BJ (cell line): ENCODE data around the gene DKK2. TPM values are rescaled to one million over a fixed set of nuclear protein-coding genes. Genes with fewer than 3 reads are reported as not detected.

Experiments used
- CTCF ChIA-PET: fragments of 350-600 bp; formaldehyde crosslinking; extraction: SDS; loops from one replicate; lab custom pipeline; 2021; ENCODE audit warnings: antibody characterized with exemption, inconsistent platforms; lab: Yijun Ruan, JAX
- POLR2A ChIA-PET: fragments of 300-600 bp; sonication (Branson Sonifier 250); formaldehyde crosslinking; extraction: SDS; loops from one replicate; lab custom pipeline; 2021; ENCODE audit warnings: antibody characterized with exemption; lab: Charles Lee
- DNase-seq: peaks from one replicate; pipeline ENCODE4 v3.0.0-alpha.2; 2011; ENCODE audit warnings: low read depth
- H3K27me3 ChIP-seq: 2 replicates; pipeline ENCODE4 v1.6.0; 2011; ENCODE audit warnings: low read length; ENCODE audit not compliant: control insufficient read depth, insufficient read depth
- H3K36me3 ChIP-seq: 2 replicates; pipeline ENCODE4 v1.5.1; 2011; ENCODE audit warnings: low read length; ENCODE audit not compliant: control insufficient read depth, insufficient read depth
- H3K4me3 ChIP-seq: 2 replicates; pipeline ENCODE4 v1.5.1; 2011; ENCODE audit warnings: low read depth, mild to moderate bottlenecking, control low read depth, low read length
- polyA plus RNA-seq: library from polyadenylated mRNA; depleted of rRNA; stranded (reverse); fragments of >200 nt; gene quantifications from 2 replicates; pipeline ENCODE4 v1.2.3, GENCODE V29; 2011
- TF ChIP-seq, protein P1 (sequence below): IDR thresholded peaks from 2 replicates; pipeline ENCODE4 v1.5.1; 2011; ENCODE audit warnings: low read depth, mild to moderate bottlenecking, control low read depth, inconsistent platforms, low read length, moderate library complexity; ENCODE audit not compliant: insufficient read depth

Gene DKK2
- polyA plus RNA-seq, 1 experiment: 0.25 TPM

- Histone ChIP-seq H3K36me3 (no peaks in the 10 kb centered on the region), H3K4me3 (no peak overlapping the region), H3K27me3 (no peaks in the 10 kb centered on the region)
- no peak for DNase-seq
- CTCF ChIA-PET: interaction anchor here (0.6 to 1.7 kb wide), 7 partner anchors 9 to 337 kb away, joined by 3 to 5 read pairs (median 3); no protein-coding TSS in a partner anchor
- TF ChIP-seq, protein P1, sequence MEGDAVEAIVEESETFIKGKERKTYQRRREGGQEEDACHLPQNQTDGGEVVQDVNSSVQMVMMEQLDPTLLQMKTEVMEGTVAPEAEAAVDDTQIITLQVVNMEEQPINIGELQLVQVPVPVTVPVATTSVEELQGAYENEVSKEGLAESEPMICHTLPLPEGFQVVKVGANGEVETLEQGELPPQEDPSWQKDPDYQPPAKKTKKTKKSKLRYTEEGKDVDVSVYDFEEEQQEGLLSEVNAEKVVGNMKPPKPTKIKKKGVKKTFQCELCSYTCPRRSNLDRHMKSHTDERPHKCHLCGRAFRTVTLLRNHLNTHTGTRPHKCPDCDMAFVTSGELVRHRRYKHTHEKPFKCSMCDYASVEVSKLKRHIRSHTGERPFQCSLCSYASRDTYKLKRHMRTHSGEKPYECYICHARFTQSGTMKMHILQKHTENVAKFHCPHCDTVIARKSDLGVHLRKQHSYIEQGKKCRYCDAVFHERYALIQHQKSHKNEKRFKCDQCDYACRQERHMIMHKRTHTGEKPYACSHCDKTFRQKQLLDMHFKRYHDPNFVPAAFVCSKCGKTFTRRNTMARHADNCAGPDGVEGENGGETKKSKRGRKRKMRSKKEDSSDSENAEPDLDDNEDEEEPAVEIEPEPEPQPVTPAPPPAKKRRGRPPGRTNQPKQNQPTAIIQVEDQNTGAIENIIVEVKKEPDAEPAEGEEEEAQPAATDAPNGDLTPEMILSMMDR: peak; percentile 70
- POLR2A ChIA-PET: no interaction called here
Observed at GRCh38 chr4:107050525-107051135, 14.5 kb upstream of the DKK2 start.

- no peak overlapping the region for H3K4me3 ChIP-seq
- ChIA-PET POLR2A (no interaction called here), CTCF (no interaction called here)
- DNase-seq: no peak
- no peaks in the 10 kb centered on the region for H3K36me3 ChIP-seq
- H3K27me3 ChIP-seq: no peaks in the 10 kb centered on the region
- TF ChIP-seq, protein P1: no peak
Observed at GRCh38 chr4:107046261-107046660, 10.1 kb upstream of the DKK2 start.

DNA sequence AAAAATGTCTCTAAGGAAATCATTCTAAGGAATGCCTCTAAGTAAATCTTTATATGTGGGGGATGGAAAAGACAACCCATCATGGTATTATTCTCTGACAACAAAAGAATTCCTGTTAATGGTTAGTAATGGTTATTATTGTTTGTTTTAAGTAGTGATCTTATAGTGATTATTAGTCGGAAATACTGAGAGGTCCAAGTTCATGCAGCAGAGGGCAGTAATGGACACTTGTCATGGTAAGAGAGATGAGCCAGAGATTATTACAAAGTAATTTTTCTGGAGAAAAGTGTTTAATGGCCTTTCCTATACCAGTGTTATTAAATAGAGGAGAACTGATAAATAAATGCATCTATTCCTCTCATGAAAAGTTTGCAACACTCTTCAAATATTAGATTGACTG, 8.1 kb upstream of the DKK2 start:
- Histone ChIP-seq H3K27me3 (peaks cover 2% of the 10 kb centered on the region; the same call in 1 of the 2 replicates), H3K4me3 (no peak overlapping the region), H3K36me3 (no peaks in the 10 kb centered on the region)
- TF ChIP-seq, protein P1: peak; percentile 27; the same call in 1 of the 2 replicates
- ChIA-PET CTCF (interaction anchor here (1.2 kb wide), 1 partner anchor 693 kb away, joined by 3 read pairs; no protein-coding TSS in a partner anchor), POLR2A (no interaction called here)
- DNase-seq: no peak

GRCh38 chr4:107037199-107037584, 1.1 kb upstream of the DKK2 start:
- DNase-seq: no peak
- ChIA-PET CTCF (interaction anchor here (0.8 to 1.7 kb wide), 4 partner anchors 43 to 700 kb away, joined by 3 to 8 read pairs (median 3); no protein-coding TSS in a partner anchor), POLR2A (no interaction called here)
- Histone ChIP-seq H3K27me3 (peaks cover 41% of the 10 kb centered on the region), H3K36me3 (no peaks in the 10 kb centered on the region), H3K4me3 (no peak overlapping the region)
- TF ChIP-seq, protein P1: peak; percentile 75

- Histone ChIP-seq H3K36me3 (no peaks in the 10 kb centered on the region), H3K4me3 (peak overlapping the region; percentile 35), H3K27me3 (peaks cover 41% of the 10 kb centered on the region)
- TF ChIP-seq, protein P1: no peak
- DNase-seq: no peak
- ChIA-PET POLR2A (no interaction called here), CTCF (interaction anchor here (0.8 to 1.7 kb wide), 3 partner anchors 43 to 701 kb away, joined by 3 to 8 read pairs (median 3); no protein-coding TSS in a partner anchor)
Observed at GRCh38 chr4:107036584-107037198, 578 bp upstream of the DKK2 start.
